Caco-2 (cell line): ENCODE data around the gene FNDC7. TPM values are rescaled to one million over a fixed set of nuclear protein-coding genes. Genes with fewer than 3 reads are reported as not detected.
"Not testable (repeated sequence)": the region's sequence is repeated elsewhere in the genome, so short reads cannot be mapped to it uniquely, and the experiment has no call there.

ENCODE experiments used
- BruUV-seq: library from RNA; stranded (reverse); fragments of 400-500 nt; replicated peaks from 2 replicates; lab custom pipeline; 2021; lab: Mats Ljungman, UMichigan
- CTCF ChIA-PET: fragments of 300-600 bp; sonication (Branson Sonifier 250); formaldehyde crosslinking; loops from one replicate; lab custom pipeline; 2022; ENCODE audit warnings: antibody characterized with exemption; lab: Charles Lee
- POLR2A ChIA-PET: fragments of 300-600 bp; sonication (Branson Sonifier 250); formaldehyde crosslinking; loops from one replicate; lab custom pipeline; 2022; ENCODE audit warnings: antibody characterized with exemption; lab: Charles Lee
- DNase-seq, 2 experiments: peaks; one replicate each; pipeline versions ENCODE4 v3.0.0 to v3.0.0-alpha.2; 2020 to 2022
- H3K27me3 ChIP-seq: replicated peaks from 2 replicates; pipeline ENCODE4 v1.6.0; 2011; ENCODE audit warnings: low read length; ENCODE audit not compliant: control insufficient read depth, insufficient read depth
- H3K36me3 ChIP-seq: 2 replicates; pipeline ENCODE4 v1.5.1; 2011; ENCODE audit warnings: low read length; ENCODE audit not compliant: control insufficient read depth, insufficient read depth
- H3K4me1 ChIP-seq: fragments of 250-450 bp; sonication (Bioruptor Pico); 2 replicates; pipeline ENCODE4 v1.5.1; 2020; ENCODE audit warnings: mild to moderate bottlenecking
- H3K4me3 ChIP-seq: 2 replicates; pipeline ENCODE4 v1.5.1; 2011; ENCODE audit warnings: low read depth, mild to moderate bottlenecking, control low read depth, low read length
- H3K9me3 ChIP-seq: fragments of 250-450 bp; sonication (Bioruptor Pico); 2 replicates; pipeline ENCODE4 v1.5.1; 2020; ENCODE audit warnings: mild to moderate bottlenecking, moderate library complexity
- H3K27ac Mint-ChIP-seq: one replicate; pipeline ENCODE4 v1.8.0; 2022; ENCODE audit warnings: mixed read lengths; ENCODE audit not compliant: unreplicated experiment
- H3K27me3 Mint-ChIP-seq: one replicate; pipeline ENCODE4 v1.8.0; 2022; ENCODE audit warnings: mixed read lengths; ENCODE audit not compliant: insufficient read depth, unreplicated experiment
- H3K36me3 Mint-ChIP-seq: one replicate; pipeline ENCODE4 v1.8.0; 2022; ENCODE audit warnings: mild to moderate bottlenecking, mixed read lengths; ENCODE audit not compliant: insufficient read depth, unreplicated experiment
- H3K4me1 Mint-ChIP-seq: one replicate; pipeline ENCODE4 v1.8.0; 2022; ENCODE audit warnings: low read depth, mixed read lengths; ENCODE audit not compliant: unreplicated experiment
- H3K4me3 Mint-ChIP-seq: one replicate; pipeline ENCODE4 v1.8.0; 2022; ENCODE audit warnings: mild to moderate bottlenecking, moderate library complexity, mixed read lengths; ENCODE audit not compliant: unreplicated experiment
- H3K9me3 Mint-ChIP-seq: one replicate; pipeline ENCODE4 v1.8.0; 2022; ENCODE audit warnings: mixed read lengths; ENCODE audit not compliant: unreplicated experiment
- CTCF ChIP-seq, 2 experiments: fragments of 200-600 bp in 1 of 2; IDR thresholded peaks; 1 replicate in 1 of 2; 2 replicates in 1 of 2; pipeline versions ENCODE4 v1.5.1 to v1.8.0; 2011 to 2022; ENCODE audit warnings: antibody characterized with exemption in 1 of 2, control low read depth in 1 of 2, inconsistent platforms in 1 of 2, low read depth in 1 of 2, low read length in 1 of 2, mild to moderate bottlenecking in 1 of 2, moderate library complexity in 1 of 2; ENCODE audit not compliant: insufficient read depth in 1 of 2, severe bottlenecking in 1 of 2, unreplicated experiment in 1 of 2
- intact Hi-C: fragments of 100-400 bp; cut with micrococcal nuclease; formaldehyde crosslinking; loops from one replicate; pipeline ENCODE4 v1.10.0; 2022; ENCODE audit not compliant: unreplicated experiment
- total RNA-seq: library from RNA; stranded (reverse); gene quantifications from 2 replicates; pipeline ENCODE4 v1.2.3, GENCODE V29; 2022

The FNDC7 gene
- total RNA-seq, 1 experiment from 2014 or later, result not detected

- H3K4me1 ChIP-seq, result no peaks in the 10 kb centered on the region
- no peak overlapping the region for H3K4me3 ChIP-seq
- Mint-ChIP-seq H3K36me3 (no peaks in the 10 kb centered on the region), H3K4me3 (no peak overlapping the region), H3K9me3 (no peaks in the 10 kb centered on the region), H3K4me1 (peaks cover 7% of the 10 kb centered on the region), H3K27me3 (no peaks in the 10 kb centered on the region), H3K27ac (no peak overlapping the region)
- no peaks in the 10 kb centered on the region for H3K36me3 ChIP-seq
- intact Hi-C loops, result no loop called here
- no TSS peak for BruUV-seq
- DNase-seq, result no peak
- no peak for TF ChIP-seq CTCF (IDR thresholded peaks at IDR 0.05; ENCODE audit: insufficient read depth in 1 of 2, low read depth in 1 of 2, low read length in 1 of 2, severe bottlenecking in 1 of 2, unreplicated experiment in 1 of 2)
- H3K9me3 ChIP-seq, result no peaks in the 10 kb centered on the region
- no peaks in the 10 kb centered on the region for H3K27me3 ChIP-seq
- POLR2A ChIA-PET, result interaction anchor here (1.0 kb wide), 1 partner anchor 27 kb away, joined by 3 read pairs; the partner anchor contains the start of gene PRPF38B
- CTCF ChIA-PET, result no interaction called here
Observed at GRCh38 chr1:108665067-108665466, 47.6 kb upstream of the FNDC7 start.

GRCh38 chr1:108665771-108666170, 46.9 kb upstream of the FNDC7 start:
- POLR2A ChIA-PET, result interaction anchor here (1.0 kb wide), 1 partner anchor 26 kb away, joined by 3 read pairs; the partner anchor contains the start of gene PRPF38B

GRCh38 chr1:108667422-108667821, 45.3 kb upstream of the FNDC7 start:
- POLR2A ChIA-PET, DNase-seq: not testable (repeated sequence)

More at GRCh38 chr1:108665771-108666170, 46.9 kb upstream of the FNDC7 start:
- no TSS peak for BruUV-seq
- H3K4me3 Mint-ChIP-seq, result no peak overlapping the region
- H3K27me3 Mint-ChIP-seq, result no peaks in the 10 kb centered on the region
- H3K4me3 ChIP-seq, result no peak overlapping the region
- no peaks in the 10 kb centered on the region for H3K9me3 Mint-ChIP-seq
- no peak overlapping the region for H3K27ac Mint-ChIP-seq
- no peaks in the 10 kb centered on the region for H3K4me1 ChIP-seq
- H3K36me3 ChIP-seq, result no peaks in the 10 kb centered on the region
- H3K9me3 ChIP-seq, result no peaks in the 10 kb centered on the region
- no peak for DNase-seq
- peaks cover 7% of the 10 kb centered on the region for H3K4me1 Mint-ChIP-seq
- H3K27me3 ChIP-seq, result no peaks in the 10 kb centered on the region
- no peak for TF ChIP-seq CTCF (IDR thresholded peaks at IDR 0.05; ENCODE audit: insufficient read depth in 1 of 2, low read depth in 1 of 2, low read length in 1 of 2, severe bottlenecking in 1 of 2, unreplicated experiment in 1 of 2)
- CTCF ChIA-PET, result no interaction called here
- intact Hi-C loops, result no loop called here
- no peaks in the 10 kb centered on the region for H3K36me3 Mint-ChIP-seq

More at GRCh38 chr1:108667422-108667821, 45.3 kb upstream of the FNDC7 start:
- H3K27me3 ChIP-seq, H3K4me3 ChIP-seq, H3K27ac Mint-ChIP-seq, H3K27me3 Mint-ChIP-seq, BruUV-seq, H3K4me1 ChIP-seq, H3K4me1 Mint-ChIP-seq, intact Hi-C loops, H3K36me3 ChIP-seq, H3K36me3 Mint-ChIP-seq, H3K9me3 ChIP-seq, H3K4me3 Mint-ChIP-seq, CTCF ChIA-PET, H3K9me3 Mint-ChIP-seq: not testable (repeated sequence)
